K562 (cell line): ENCODE data around the gene BORCS5. TPM values are rescaled to one million over a fixed set of nuclear protein-coding genes. Genes with fewer than 3 reads are reported as not detected.

ENCODE experiments used
- BHLHE40 ChIP-seq: IDR thresholded peaks from 2 replicates; pipeline ENCODE4 v1.6.1; 2011; ENCODE audit warnings: low read length, improper control_type of control experiment
- MTA2 ChIP-seq: fragments of 450-650 bp; IDR thresholded peaks from 2 replicates; pipeline ENCODE4 v1.6.1; 2016; ENCODE audit warnings: low read depth
- RAD51 ChIP-seq: fragments of 450-650 bp; IDR thresholded peaks from 2 replicates; pipeline ENCODE4 v1.7.1; 2016; ENCODE audit warnings: low read depth, mild to moderate bottlenecking, borderline replicate concordance
- SAFB2 ChIP-seq: fragments of 200-400 bp; formaldehyde crosslinking; IDR thresholded peaks from 2 replicates; pipeline ENCODE4 v1.6.1; 2018; ENCODE audit warnings: borderline replicate concordance, low read length, low read depth, moderate library complexity; ENCODE audit not compliant: severe bottlenecking
- TRIM24 ChIP-seq, 2 experiments: fragments of 450-650 bp; IDR thresholded peaks; 2 replicates each; pipeline ENCODE4 v1.6.1; 2016
- ZNF583 ChIP-seq: fragments of 250-450 bp; sonication (Bioruptor Pico); IDR thresholded peaks from 2 replicates; pipeline ENCODE4 v1.4.0; 2020
- ZNF766 ChIP-seq: fragments of 200-800 bp; sonication (Bioruptor generic); conservative IDR thresholded peaks from 2 replicates; pipeline ENCODE4 v1.6.1; 2016; ENCODE audit warnings: missing genetic modification characterization, missing compliant biosample characterization
- polyA plus RNA-seq, 8 experiments: library from polyadenylated mRNA; depleted of rRNA in 4 of 8; stranded (reverse) in 5 of 8; unstranded in 3 of 8; fragments of >200 nt; fragmentation: Nextera tagmentation in 2 of 8; fragmentation: Illumina TruSeq in 1 of 8; extraction: Ambion mirVana in 2 of 8; extraction: Trizol in 1 of 8; gene quantifications; 2 replicates each; pipeline versions ENCODE4 v1.2.1 to v1.2.3, GENCODE V29; 2011 to 2014; ENCODE audit warnings: inconsistent platforms in 1 of 8, missing spikeins in 1 of 8
- total RNA-seq, 7 experiments: library from RNA; depleted of rRNA in 6 of 7; stranded (reverse); fragments of >200 nt in 6 of 7; fragmentation: Illumina TruSeq in 2 of 7; extraction: Trizol in 2 of 7; gene quantifications; 2 replicates each; pipeline versions ENCODE4 v1.2.1 to v1.2.3, GENCODE V29; 2011 to 2021; ENCODE audit warnings: low replicate concordance in 1 of 7
- TF ChIP-seq, protein P1 (sequence below): fragments of 450-650 bp; IDR thresholded peaks from 2 replicates; pipeline ENCODE4 v1.6.1; 2016; ENCODE audit warnings: borderline replicate concordance
- TF ChIP-seq, protein P2 (sequence below): fragments of 450-650 bp; conservative IDR thresholded peaks from 2 replicates; pipeline ENCODE4 v1.6.1; 2016; ENCODE audit warnings: missing genetic modification characterization, low read depth, mild to moderate bottlenecking, control low read depth, missing compliant biosample characterization
- TF ChIP-seq, protein P3 (sequence below): sonication (generic); formaldehyde crosslinking; IDR thresholded peaks from 2 replicates; pipeline ENCODE4 v1.8.1; 2022; ENCODE audit warnings: missing genetic modification reagents

The BORCS5 gene
- total and polyA plus RNA-seq, 9 of the 15 experiments (the other 6 are each of a cell fraction or from before 2014, with no cell fraction given) = 0.31 to 12.4 (median 6.6) TPM

DNA sequence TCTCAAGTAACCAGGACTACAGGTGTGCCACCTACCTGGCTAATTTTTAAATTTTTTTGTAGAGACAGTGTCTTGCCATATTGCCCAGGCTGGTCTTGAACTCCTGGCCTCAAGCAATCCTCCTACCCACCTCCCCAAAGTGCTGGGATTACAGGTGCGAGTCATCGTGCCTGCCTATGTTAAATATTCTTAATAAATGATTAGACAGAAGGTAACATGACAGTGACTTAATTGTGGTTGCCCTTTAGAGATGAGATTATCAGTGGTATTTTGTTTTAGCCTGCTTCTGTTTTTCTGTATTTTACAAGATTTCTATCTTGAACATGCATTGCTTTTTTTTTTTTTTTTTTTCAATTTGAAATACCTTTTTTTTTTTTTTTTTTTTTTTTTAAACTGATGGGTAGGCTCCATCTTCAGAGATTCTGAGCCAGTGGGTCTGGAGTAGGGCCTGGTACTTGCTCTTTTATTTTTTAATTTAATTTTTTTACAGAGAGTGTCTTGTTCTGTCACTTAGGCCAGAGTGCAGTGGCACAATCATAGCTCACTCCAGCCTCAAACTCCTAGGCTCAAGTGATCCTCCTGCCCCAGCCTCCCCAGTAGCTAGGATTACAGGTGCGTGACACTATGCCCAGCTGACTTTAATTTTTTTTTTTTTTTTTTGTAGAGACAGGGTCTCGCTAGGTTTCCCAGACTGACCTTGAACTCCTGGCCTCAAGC is 88.4 kb downstream of the BORCS5 start (continued):
- TF ChIP-seq, protein P1, sequence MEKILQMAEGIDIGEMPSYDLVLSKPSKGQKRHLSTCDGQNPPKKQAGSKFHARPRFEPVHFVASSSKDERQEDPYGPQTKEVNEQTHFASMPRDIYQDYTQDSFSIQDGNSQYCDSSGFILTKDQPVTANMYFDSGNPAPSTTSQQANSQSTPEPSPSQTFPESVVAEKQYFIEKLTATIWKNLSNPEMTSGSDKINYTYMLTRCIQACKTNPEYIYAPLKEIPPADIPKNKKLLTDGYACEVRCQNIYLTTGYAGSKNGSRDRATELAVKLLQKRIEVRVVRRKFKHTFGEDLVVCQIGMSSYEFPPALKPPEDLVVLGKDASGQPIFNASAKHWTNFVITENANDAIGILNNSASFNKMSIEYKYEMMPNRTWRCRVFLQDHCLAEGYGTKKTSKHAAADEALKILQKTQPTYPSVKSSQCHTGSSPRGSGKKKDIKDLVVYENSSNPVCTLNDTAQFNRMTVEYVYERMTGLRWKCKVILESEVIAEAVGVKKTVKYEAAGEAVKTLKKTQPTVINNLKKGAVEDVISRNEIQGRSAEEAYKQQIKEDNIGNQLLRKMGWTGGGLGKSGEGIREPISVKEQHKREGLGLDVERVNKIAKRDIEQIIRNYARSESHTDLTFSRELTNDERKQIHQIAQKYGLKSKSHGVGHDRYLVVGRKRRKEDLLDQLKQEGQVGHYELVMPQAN = no peak
- TF ChIP-seq BHLHE40 (no peak), ZNF766 (CRISPR knock-in tag) (no peak), RAD51 (no peak), TRIM24 (IDR thresholded peaks at IDR 0.05) (no peak), MTA2 (no peak), SAFB2 (no peak), ZNF583 (CRISPR knock-in tag) (no peak)
- TF ChIP-seq, protein P2, sequence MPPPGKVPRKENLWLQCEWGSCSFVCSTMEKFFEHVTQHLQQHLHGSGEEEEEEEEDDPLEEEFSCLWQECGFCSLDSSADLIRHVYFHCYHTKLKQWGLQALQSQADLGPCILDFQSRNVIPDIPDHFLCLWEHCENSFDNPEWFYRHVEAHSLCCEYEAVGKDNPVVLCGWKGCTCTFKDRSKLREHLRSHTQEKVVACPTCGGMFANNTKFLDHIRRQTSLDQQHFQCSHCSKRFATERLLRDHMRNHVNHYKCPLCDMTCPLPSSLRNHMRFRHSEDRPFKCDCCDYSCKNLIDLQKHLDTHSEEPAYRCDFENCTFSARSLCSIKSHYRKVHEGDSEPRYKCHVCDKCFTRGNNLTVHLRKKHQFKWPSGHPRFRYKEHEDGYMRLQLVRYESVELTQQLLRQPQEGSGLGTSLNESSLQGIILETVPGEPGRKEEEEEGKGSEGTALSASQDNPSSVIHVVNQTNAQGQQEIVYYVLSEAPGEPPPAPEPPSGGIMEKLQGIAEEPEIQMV = no peak
- TF ChIP-seq, protein P3, sequence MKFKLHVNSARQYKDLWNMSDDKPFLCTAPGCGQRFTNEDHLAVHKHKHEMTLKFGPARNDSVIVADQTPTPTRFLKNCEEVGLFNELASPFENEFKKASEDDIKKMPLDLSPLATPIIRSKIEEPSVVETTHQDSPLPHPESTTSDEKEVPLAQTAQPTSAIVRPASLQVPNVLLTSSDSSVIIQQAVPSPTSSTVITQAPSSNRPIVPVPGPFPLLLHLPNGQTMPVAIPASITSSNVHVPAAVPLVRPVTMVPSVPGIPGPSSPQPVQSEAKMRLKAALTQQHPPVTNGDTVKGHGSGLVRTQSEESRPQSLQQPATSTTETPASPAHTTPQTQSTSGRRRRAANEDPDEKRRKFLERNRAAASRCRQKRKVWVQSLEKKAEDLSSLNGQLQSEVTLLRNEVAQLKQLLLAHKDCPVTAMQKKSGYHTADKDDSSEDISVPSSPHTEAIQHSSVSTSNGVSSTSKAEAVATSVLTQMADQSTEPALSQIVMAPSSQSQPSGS = no peak
